LNCAP (cell line): ENCODE measurements around the gene ALDOA.
A peak's percentile ranks its signal among the peaks of the same experiment; 100 is the strongest.

Experiments used
- CTCF ChIP-seq: fragments of 450-650 bp; IDR thresholded peaks from 2 replicates; pipeline ENCODE4 v1.5.1; 2017; ENCODE audit warnings: mild to moderate bottlenecking

The ALDOA gene

GRCh38 chr16:30104492-30104891 lies 38.9 kb downstream of the ALDOA start:
- no peak for TF ChIP-seq CTCF

GRCh38 chr16:30108059-30108850 lies 42.7 kb downstream of the ALDOA start:
- TF ChIP-seq CTCF: no peak

GRCh38 chr16:30110661-30111060 lies 45.1 kb downstream of the ALDOA start:
- TF ChIP-seq CTCF: no peak

GRCh38 chr16:30112197-30113030 lies 46.9 kb downstream of the ALDOA start:
- peak; percentile 65 for TF ChIP-seq CTCF

GRCh38 chr16:30113031-30113710 lies 47.6 kb downstream of the ALDOA start, which contains the start of gene GDPD3:
Gene GDPD3 (minus strand): TSS chr16:30113537. CDS start chr16:30113478, 59 bp downstream.
- no peak for TF ChIP-seq CTCF

GRCh38 chr16:30113711-30114333 lies 48.3 kb downstream of the ALDOA start:
- no peak for TF ChIP-seq CTCF

GRCh38 chr16:30114411-30114810 lies 48.9 kb downstream of the ALDOA start:
- no peak for TF ChIP-seq CTCF
